MM.1S (cell line): ENCODE results near the gene NUP35.

Source experiments
- DNase-seq: peaks from one replicate; pipeline ENCODE4 v3.0.0-alpha.2; 2015
- H2AFZ ChIP-seq: fragments of 300-600 bp; sonication (generic); 2 replicates; pipeline ENCODE4 v1.6.0; 2016; ENCODE audit warnings: antibody characterized with exemption, low read length
- H3F3A ChIP-seq: fragments of 300-600 bp; sonication (generic); 2 replicates; pipeline ENCODE4 v1.6.1; 2016; ENCODE audit warnings: mild to moderate bottlenecking, antibody characterized with exemption, low read length, moderate library complexity, mixed read lengths; ENCODE audit not compliant: insufficient read depth
- H3K27ac ChIP-seq: fragments of 300-600 bp; sonication (generic); 2 replicates; pipeline ENCODE4 v1.5.1; 2016; ENCODE audit warnings: mild to moderate bottlenecking, low read length
- H3K27me3 ChIP-seq: fragments of 300-600 bp; sonication (generic); replicated peaks from 2 replicates; pipeline ENCODE4 v1.6.0; 2016; ENCODE audit warnings: low read length; ENCODE audit not compliant: insufficient read depth
- H3K36me3 ChIP-seq: fragments of 300-600 bp; sonication (generic); replicated peaks from 2 replicates; pipeline ENCODE4 v1.6.1; 2016; ENCODE audit warnings: mild to moderate bottlenecking, low read length, mixed read lengths; ENCODE audit not compliant: insufficient read depth
- H3K4me1 ChIP-seq: fragments of 300-600 bp; sonication (generic); 2 replicates; pipeline ENCODE4 v1.6.1; 2016; ENCODE audit warnings: low read length, mixed read lengths
- H3K4me2 ChIP-seq: fragments of 300-600 bp; sonication (generic); 2 replicates; pipeline ENCODE4 v1.6.0; 2016; ENCODE audit warnings: low read depth, low read length
- H3K4me3 ChIP-seq: fragments of 300-600 bp; sonication (generic); 2 replicates; pipeline ENCODE4 v1.5.1; 2016; ENCODE audit warnings: low read length, mixed read lengths
- H3K79me2 ChIP-seq: fragments of 300-600 bp; sonication (generic); 2 replicates; pipeline ENCODE4 v1.6.1; 2016; ENCODE audit warnings: mixed run types, low read length, mixed read lengths
- H3K9ac ChIP-seq: fragments of 300-600 bp; sonication (generic); 2 replicates; pipeline ENCODE4 v1.6.1; 2016; ENCODE audit warnings: low read length, mixed read lengths
- H3K9me2 ChIP-seq: fragments of 300-600 bp; sonication (generic); replicated peaks from 2 replicates; pipeline ENCODE4 v1.6.1; 2016; ENCODE audit warnings: mild to moderate bottlenecking, low read length, mixed read lengths; ENCODE audit not compliant: insufficient read depth
- H3K9me3 ChIP-seq: fragments of 300-600 bp; sonication (generic); replicated peaks from 2 replicates; pipeline ENCODE4 v1.6.1; 2016; ENCODE audit warnings: mild to moderate bottlenecking, low read length, mixed read lengths; ENCODE audit not compliant: insufficient read depth
- H4K20me1 ChIP-seq: fragments of 300-600 bp; sonication (generic); 2 replicates; pipeline ENCODE4 v1.6.1; 2016; ENCODE audit warnings: mild to moderate bottlenecking, low read length, moderate library complexity, mixed read lengths; ENCODE audit not compliant: insufficient read depth
- EZH2 ChIP-seq: fragments of 300-600 bp; sonication (generic); optimal IDR thresholded peaks from 2 replicates; pipeline ENCODE3; 2017; ENCODE audit warnings: low read depth, mild to moderate bottlenecking, antibody characterized with exemption, low read length, mixed read lengths
- EZH2phosphoT487 ChIP-seq: fragments of 300-600 bp; sonication (generic); IDR thresholded peaks from 2 replicates; pipeline ENCODE4 v1.6.1; 2018; ENCODE audit warnings: antibody characterized with exemption, low read length
- TF ChIP-seq, protein P1 (sequence below): fragments of 300-600 bp; sonication (generic); IDR thresholded peaks from 2 replicates; pipeline ENCODE4 v1.5.1; 2016; ENCODE audit warnings: antibody characterized with exemption, low read length, mixed read lengths

The NUP35 gene

DNA sequence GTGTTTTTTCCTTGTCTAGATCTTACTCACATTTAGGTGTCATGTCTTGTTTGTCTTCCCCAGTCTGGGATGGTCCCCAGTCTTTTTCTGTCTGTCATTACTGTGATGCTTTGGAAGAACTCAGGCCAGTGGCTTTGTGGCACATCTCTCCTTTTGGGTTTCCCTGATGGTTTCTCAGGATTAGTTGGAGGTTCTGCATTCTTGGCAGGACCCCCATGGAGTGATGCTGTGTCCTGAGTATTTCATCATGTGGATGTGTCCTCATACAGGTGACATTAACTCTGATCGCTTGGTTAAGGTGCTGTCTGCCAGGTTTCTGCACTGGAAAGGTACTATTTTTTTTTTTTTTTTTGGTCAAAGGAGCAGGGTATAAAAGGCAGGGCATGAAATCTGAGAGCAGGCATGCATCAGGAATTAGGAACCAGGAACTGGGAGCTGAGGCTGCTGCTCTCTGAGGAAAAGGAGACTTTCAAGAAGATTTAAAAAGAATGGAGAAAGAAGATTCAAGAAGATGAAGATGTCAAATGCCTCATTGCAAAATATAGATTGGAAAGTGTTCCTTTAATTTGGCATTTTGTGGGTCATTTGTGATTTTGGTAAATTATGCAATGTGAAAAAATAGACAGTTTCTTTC is 85.3 kb downstream of the NUP35 start:
- H3K4me3 ChIP-seq, result no peak overlapping the region
- TF ChIP-seq, protein P1, sequence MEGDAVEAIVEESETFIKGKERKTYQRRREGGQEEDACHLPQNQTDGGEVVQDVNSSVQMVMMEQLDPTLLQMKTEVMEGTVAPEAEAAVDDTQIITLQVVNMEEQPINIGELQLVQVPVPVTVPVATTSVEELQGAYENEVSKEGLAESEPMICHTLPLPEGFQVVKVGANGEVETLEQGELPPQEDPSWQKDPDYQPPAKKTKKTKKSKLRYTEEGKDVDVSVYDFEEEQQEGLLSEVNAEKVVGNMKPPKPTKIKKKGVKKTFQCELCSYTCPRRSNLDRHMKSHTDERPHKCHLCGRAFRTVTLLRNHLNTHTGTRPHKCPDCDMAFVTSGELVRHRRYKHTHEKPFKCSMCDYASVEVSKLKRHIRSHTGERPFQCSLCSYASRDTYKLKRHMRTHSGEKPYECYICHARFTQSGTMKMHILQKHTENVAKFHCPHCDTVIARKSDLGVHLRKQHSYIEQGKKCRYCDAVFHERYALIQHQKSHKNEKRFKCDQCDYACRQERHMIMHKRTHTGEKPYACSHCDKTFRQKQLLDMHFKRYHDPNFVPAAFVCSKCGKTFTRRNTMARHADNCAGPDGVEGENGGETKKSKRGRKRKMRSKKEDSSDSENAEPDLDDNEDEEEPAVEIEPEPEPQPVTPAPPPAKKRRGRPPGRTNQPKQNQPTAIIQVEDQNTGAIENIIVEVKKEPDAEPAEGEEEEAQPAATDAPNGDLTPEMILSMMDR, result no peak
- TF ChIP-seq EZH2 (no peak), EZH2phosphoT487 (no peak)
- H3K9me3 ChIP-seq, result no peaks in the 10 kb centered on the region
- no peaks in the 10 kb centered on the region for H3F3A ChIP-seq
- no peak for DNase-seq
- no peaks in the 10 kb centered on the region for H4K20me1 ChIP-seq
- no peaks in the 10 kb centered on the region for H3K36me3 ChIP-seq
- H3K27ac ChIP-seq, result no peak overlapping the region
- peaks cover 7% of the 10 kb centered on the region for H3K4me1 ChIP-seq
- H3K4me2 ChIP-seq, result no peak overlapping the region
- H2AFZ ChIP-seq, result no peak overlapping the region
- H3K9ac ChIP-seq, result no peak overlapping the region
- H3K9me2 ChIP-seq, result no peaks in the 10 kb centered on the region
- H3K27me3 ChIP-seq, result no peaks in the 10 kb centered on the region
- no peaks in the 10 kb centered on the region for H3K79me2 ChIP-seq
